ENCODE data around the gene GATM.

The GATM gene

GRCh38 chr15:45387380-45388007 lies 9.2 kb upstream of the GATM start:
- DNase-seq (ENCODE audit: low read depth): no peak
- no peak overlapping the region for H3K4me3 ChIP-seq (ENCODE audit: low read depth, low read length)
- no peak for TF ChIP-seq CTCF (IDR thresholded peaks at IDR 0.05; ENCODE audit: low read depth, low read length, missing control alignments)

- H3K4me3 ChIP-seq (ENCODE audit: low read depth, low read length): no peak overlapping the region
- no peak for DNase-seq (ENCODE audit: low read depth)
- no peak for TF ChIP-seq CTCF (IDR thresholded peaks at IDR 0.05; ENCODE audit: low read depth, low read length, missing control alignments)
Measured at GRCh38 chr15:45386974-45387373, 8.6 kb upstream of the GATM start.

GRCh38 chr15:45386420-45386819 lies 8.1 kb upstream of the GATM start:
- DNase-seq (ENCODE audit: low read depth): no peak
- TF ChIP-seq CTCF (IDR thresholded peaks at IDR 0.05; ENCODE audit: low read depth, low read length, missing control alignments): no peak
- H3K4me3 ChIP-seq (ENCODE audit: low read depth, low read length): no peak overlapping the region

- TF ChIP-seq CTCF (IDR thresholded peaks at IDR 0.05; ENCODE audit: low read depth, low read length, missing control alignments): no peak
- DNase-seq (ENCODE audit: low read depth): no peak
- no peak overlapping the region for H3K4me3 ChIP-seq (ENCODE audit: low read depth, low read length)
Measured at GRCh38 chr15:45385590-45385989, 7.2 kb upstream of the GATM start.

- DNase-seq (ENCODE audit: low read depth): no peak
- TF ChIP-seq CTCF (IDR thresholded peaks at IDR 0.05; ENCODE audit: low read depth, low read length, missing control alignments): no peak
Measured at GRCh38 chr15:45384700-45385099, 6.4 kb upstream of the GATM start.

GRCh38 chr15:45378913-45379262 lies 544 bp upstream of the GATM start:
- DNase-seq (ENCODE audit: low read depth): no peak
- peak overlapping the region; percentile 93 for H3K4me3 ChIP-seq (ENCODE audit: low read depth, low read length)
- TF ChIP-seq CTCF (IDR thresholded peaks at IDR 0.05; ENCODE audit: low read depth, low read length, missing control alignments): no peak

More at GRCh38 chr15:45384700-45385099, 6.4 kb upstream of the GATM start:
- no peak overlapping the region for H3K4me3 ChIP-seq (ENCODE audit: low read depth, low read length)

- H3K4me3 ChIP-seq (ENCODE audit: low read depth, low read length): peak overlapping the region; percentile 93
- DNase-seq (ENCODE audit: low read depth): no peak
- TF ChIP-seq CTCF (IDR thresholded peaks at IDR 0.05; ENCODE audit: low read depth, low read length, missing control alignments): no peak
Measured at GRCh38 chr15:45377609-45378148, 665 bp downstream of the GATM start.
